HepG2 (cell line): Measurements from ENCODE around the gene KRTAP8-1.

Experiments
- CREB1 ChIP-seq, 2 experiments: fragments of 450-650 bp in 1 of 2; IDR thresholded peaks; 2 replicates each; pipeline ENCODE4 v1.6.1; 2016 to 2017; ENCODE audit warnings: control low read depth in 1 of 2, mild to moderate bottlenecking in 1 of 2, missing compliant biosample characterization in 1 of 2, missing genetic modification characterization in 1 of 2
- POLR2A ChIP-seq, 2 experiments: IDR thresholded peaks; 2 replicates each; pipeline ENCODE4 v1.6.1; 2011; ENCODE audit warnings: low read depth in 2 of 2, low read length in 2 of 2, mild to moderate bottlenecking in 1 of 2, moderate library complexity in 1 of 2; ENCODE audit not compliant: insufficient read depth in 1 of 2
- ZNF10 ChIP-seq: sonication (generic); formaldehyde crosslinking; IDR thresholded peaks from 2 replicates; pipeline ENCODE4 v1.4.0; 2020; ENCODE audit warnings: mild to moderate bottlenecking, low read depth, missing genetic modification reagents, borderline replicate concordance
- TF ChIP-seq, protein P1 (sequence below): sonication (generic); formaldehyde crosslinking; IDR thresholded peaks from 2 replicates; pipeline ENCODE4 v1.8.1; 2023; ENCODE audit warnings: mild to moderate bottlenecking, inconsistent platforms, moderate library complexity, missing genetic modification reagents, borderline replicate concordance
- TF ChIP-seq, protein P2 (sequence below): sonication (generic); formaldehyde crosslinking; IDR thresholded peaks from 2 replicates; pipeline ENCODE4 v1.5.1; 2020; ENCODE audit warnings: missing genetic modification reagents, mild to moderate bottlenecking, borderline replicate concordance

DNA sequence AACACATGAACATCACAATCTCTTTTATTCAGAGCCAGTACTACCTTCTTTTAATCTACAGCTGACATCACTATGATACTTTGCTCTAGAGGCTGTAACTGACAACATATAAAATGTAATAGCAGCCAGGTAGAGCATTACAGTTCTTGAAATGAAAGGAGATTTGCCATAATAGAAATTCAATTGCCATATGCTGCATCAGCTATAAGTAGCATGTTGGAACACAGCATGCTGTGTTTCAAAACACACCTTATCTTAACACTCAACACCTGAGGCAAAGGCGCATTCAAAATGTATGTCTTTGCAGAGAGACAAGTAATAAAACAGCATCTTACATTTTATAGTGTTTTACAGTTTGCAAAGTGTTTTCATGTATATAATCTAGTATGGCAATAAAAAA is 33.8 kb downstream of the KRTAP8-1 start:
- TF ChIP-seq CREB1 (IDR thresholded peaks at IDR 0.05): no peak
- TF ChIP-seq CREB1 (CRISPR knock-in tag; IDR thresholded peaks at IDR 0.05): no peak
- TF ChIP-seq ZNF10 (CRISPR knock-in tag): no peak
- TF ChIP-seq, protein P1, sequence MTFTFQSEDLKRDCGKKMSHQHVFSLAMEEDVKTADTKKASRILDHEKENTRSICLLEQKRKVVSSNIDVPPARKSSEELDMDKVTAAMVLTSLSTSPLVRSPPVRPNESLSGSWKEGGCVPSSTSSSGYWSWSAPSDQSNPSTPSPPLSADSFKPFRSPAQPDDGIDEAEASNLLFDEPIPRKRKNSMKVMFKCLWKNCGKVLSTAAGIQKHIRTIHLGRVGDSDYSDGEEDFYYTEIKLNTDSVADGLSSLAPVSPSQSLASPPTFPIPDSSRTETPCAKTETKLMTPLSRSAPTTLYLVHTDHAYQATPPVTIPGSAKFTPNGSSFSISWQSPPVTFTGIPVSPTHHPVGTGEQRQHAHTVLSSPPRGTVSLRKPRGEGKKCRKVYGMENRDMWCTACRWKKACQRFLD (CRISPR knock-in tag): no peak
- no peak for TF ChIP-seq POLR2A (IDR thresholded peaks at IDR 0.05; ENCODE audit: insufficient read depth in 1 of 2, low read depth in 2 of 2, low read length in 2 of 2)
- TF ChIP-seq, protein P2, sequence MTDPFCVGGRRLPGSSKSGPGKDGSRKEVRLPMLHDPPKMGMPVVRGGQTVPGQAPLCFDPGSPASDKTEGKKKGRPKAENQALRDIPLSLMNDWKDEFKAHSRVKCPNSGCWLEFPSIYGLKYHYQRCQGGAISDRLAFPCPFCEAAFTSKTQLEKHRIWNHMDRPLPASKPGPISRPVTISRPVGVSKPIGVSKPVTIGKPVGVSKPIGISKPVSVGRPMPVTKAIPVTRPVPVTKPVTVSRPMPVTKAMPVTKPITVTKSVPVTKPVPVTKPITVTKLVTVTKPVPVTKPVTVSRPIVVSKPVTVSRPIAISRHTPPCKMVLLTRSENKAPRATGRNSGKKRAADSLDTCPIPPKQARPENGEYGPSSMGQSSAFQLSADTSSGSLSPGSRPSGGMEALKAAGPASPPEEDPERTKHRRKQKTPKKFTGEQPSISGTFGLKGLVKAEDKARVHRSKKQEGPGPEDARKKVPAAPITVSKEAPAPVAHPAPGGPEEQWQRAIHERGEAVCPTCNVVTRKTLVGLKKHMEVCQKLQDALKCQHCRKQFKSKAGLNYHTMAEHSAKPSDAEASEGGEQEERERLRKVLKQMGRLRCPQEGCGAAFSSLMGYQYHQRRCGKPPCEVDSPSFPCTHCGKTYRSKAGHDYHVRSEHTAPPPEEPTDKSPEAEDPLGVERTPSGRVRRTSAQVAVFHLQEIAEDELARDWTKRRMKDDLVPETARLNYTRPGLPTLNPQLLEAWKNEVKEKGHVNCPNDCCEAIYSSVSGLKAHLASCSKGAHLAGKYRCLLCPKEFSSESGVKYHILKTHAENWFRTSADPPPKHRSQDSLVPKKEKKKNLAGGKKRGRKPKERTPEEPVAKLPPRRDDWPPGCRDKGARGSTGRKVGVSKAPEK: no peak
